HG02571 (cell line): ENCODE results near the gene INSM1.
"Not testable (repeated sequence)": the region's sequence is repeated elsewhere in the genome, so short reads cannot be mapped to it uniquely, and the experiment has no call there.

Experiments
- ATAC-seq: cut with Tn5 transposase; IDR thresholded peaks from one replicate; pipeline ENCODE4 v1.9.1; 2021; ENCODE audit warnings: mild to moderate bottlenecking, moderate library complexity; ENCODE audit not compliant: unreplicated experiment

INSM1 gene, protein sequence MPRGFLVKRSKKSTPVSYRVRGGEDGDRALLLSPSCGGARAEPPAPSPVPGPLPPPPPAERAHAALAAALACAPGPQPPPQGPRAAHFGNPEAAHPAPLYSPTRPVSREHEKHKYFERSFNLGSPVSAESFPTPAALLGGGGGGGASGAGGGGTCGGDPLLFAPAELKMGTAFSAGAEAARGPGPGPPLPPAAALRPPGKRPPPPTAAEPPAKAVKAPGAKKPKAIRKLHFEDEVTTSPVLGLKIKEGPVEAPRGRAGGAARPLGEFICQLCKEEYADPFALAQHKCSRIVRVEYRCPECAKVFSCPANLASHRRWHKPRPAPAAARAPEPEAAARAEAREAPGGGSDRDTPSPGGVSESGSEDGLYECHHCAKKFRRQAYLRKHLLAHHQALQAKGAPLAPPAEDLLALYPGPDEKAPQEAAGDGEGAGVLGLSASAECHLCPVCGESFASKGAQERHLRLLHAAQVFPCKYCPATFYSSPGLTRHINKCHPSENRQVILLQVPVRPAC

DNA sequence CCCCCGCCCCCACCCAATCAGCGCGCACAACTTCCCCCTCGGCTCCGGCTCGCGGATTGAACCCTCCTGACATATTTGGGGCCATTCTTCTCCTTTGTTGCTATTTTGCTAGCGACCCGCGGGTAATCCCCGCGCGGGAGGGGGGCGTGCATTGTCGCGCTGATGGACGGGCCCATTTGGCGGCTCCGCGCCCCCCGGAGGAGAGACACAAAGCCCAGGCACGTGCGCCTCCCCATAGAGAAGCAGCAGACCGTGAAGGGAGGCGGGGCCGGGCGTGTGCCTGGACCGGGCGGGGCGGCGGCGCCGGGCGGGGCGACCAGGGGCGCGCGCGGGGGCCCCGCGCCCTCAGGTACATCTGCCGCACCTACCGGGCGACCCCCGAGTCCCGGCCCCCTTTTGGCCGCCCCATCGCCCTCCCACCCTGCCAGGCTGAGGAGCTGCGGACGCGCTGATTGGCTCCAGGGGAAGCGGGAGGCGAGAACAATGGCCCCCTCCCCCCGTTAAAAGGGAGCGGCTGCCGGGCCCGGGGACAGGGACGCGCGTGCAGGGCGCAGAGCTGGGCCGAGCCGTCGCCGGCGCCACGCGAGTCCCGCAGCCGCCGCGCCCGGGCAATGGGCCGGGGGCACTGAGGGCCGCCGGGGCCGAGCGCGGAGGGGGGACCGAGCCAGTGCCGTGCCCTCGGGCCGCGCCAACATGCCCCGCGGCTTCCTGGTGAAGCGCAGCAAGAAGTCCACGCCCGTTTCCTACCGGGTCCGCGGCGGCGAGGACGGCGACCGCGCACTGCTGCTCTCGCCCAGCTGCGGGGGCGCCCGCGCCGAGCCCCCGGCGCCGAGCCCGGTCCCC, at the start of gene INSM1:
TSS of gene INSM1 (plus strand) at position 530 of the 843 bp plus-strand sequence. CDS start at position 694, 164 bp downstream.
- no peak for ATAC-seq

DNA sequence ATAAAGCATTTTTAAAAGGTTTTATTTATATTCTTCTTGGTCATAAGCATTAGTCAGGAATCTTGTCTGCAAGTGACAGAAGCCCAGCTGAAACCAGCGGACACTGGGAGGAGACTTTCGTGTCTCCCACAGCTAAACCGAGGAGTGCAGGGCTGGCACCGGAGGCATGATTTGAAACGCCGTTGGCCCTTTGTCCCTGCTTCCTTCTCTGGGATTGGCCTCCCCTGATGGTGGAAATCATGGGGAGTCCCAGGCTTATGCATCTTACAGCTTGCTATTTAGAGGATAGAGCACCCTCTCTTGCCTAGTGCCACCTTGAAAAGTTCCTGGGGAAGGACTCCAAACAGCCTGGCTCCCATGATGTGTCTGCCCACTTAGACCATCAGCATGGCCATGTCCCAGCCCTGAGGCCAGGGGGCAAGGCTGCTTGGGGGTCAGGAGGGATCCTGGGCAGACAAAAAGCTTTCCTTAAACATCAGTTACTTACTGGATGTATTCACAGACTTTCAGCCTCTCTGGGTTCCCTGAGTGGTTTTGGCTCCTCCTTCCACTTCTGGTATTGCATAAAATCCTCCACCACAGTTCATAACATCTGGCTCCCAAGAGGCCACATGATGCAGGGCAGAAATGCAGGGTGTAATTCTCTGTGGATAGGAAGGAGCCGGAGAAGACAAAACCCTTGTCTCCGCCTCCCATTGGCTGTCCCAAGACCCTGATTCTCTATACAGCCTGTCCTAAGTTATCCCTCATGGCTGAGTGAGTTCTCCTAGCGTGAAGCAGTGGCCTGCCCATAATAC, 49.3 kb upstream of the INSM1 start:
- ATAC-seq, result no peak

DNA sequence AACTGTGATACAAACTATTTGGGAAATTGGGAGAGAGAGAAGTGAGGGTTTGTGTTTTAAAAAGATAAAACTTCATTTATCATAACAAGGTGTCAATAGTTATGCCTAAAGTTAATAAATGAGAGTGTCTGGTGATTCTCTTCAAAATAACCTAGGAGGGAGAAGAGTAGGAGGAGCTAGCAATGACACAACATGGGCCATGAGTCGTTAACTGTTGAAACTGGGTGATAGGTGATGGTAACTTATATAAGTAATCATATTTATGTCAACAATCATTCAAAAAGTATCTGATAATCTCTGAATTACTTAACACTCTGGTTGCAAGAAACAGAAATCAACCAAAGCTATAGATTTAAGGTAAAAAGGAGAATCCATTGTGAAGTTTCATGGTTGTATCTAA, 46.8 kb upstream of the INSM1 start:
- ATAC-seq, result no peak

DNA sequence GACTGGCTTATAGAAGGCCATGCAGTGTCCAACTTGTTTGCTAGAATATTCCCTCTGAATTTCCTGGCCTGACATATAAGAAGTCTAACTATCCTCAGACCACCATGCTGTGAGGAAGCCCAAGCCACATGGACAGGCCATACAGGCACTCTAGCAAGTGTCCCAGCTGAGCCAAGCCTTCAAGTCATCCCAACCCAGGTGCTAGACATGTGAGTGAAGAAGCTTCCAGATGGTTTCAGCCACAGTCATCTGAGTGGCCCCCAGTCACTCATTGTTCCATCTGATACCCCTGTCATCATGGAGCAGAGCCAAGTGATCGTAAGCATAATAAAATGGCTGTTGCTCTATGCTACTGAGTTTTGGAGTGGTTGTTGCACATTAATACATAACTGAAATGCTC, 46.0 kb upstream of the INSM1 start:
- ATAC-seq, result no peak

DNA sequence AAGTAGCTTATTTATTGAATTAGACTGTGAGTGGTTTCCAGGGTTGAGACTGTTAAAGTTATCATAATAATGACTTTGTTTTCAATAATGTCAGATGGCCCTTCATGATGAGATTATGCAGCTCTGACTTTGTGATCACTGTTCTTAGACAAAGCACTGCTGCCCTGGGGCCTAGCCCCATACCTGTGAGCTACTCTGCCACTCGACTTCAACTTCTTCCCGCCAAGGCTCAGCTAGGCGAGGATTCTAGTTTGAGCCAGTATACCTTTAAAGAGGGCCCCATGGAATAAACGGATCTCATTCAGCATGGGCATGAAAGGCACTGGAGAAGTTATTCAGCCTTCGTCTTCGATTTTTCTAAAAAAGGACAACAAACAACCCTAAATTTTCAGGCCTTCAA, 45.0 kb upstream of the INSM1 start:
- no peak for ATAC-seq

DNA sequence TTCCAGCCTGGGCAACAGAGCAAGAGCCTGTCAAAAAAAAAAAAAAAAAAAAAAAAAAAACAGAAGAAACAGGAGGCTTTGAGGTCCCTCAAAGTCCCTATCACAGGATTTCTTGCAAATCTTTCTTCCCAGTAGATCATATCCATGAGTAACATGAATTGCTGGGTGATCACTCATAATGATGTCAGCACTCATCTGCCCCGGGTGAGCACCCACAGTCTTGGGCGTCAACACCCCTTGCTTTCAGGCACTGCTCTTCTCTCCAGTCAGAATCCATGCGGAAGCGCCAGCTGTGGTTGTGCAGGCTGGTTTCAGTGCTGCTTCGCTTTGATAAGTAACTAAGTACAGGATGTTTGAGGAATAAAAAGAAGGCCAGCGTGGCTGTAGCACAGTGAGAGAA, 40.2 kb upstream of the INSM1 start:
- no peak for ATAC-seq

DNA sequence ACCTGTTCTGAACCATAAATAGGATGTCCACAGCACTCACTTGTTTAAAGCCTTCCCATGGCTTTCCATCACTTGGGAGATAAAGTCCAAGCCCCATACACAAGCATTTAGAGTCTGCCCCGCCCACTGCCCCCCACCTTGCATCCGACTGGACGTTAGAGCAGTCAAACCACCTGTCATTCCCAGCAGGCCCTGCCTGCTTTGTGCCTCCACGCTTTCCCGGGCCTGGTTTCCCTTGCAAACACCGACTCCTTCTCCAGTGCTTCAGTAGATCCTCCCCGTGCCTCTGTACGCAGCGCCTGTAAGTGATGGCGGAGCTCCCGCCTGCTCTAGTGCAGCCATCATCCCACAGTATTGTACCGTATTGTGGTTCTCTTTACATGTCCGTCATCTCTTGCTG, 38.3 kb upstream of the INSM1 start:
- ATAC-seq, result no peak

DNA sequence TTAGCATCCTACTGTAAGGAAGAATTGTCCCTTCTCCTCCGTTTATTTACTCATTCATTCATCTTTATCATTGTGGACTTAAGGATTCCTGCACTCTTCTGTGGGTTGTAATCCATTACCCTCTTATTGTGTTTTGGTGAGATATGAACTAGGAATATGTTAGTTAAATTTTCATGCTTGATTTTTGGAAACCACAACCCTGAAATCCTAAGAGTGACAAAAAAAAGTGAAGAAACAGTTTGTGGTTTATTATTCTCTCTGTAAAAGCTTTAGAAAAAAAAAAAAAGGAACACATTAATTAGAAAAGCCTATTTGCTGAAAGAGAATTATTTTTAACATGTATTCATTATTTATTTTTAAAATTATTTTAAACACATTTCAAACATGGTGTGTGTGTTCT, 36.7 kb upstream of the INSM1 start:
- ATAC-seq, result no peak

DNA sequence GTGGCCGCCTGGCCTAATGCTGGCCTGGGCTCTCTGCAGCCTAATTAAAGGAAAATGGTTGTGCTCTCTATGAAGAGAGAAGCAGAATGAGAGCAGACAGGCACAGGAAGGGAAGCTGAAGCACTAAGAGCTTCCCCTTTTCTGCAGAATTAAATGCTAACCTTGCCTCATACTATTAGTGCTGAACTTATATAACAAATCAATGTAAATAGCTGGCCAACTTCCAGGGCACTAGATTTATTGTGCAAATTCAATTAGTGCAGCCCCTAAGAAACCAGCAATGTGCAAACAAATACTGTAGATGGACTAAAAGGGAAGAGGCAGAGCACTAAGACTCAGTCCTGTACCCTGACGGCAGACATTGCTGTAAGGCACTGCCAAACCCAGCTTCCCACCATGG, 36.1 kb upstream of the INSM1 start:
- ATAC-seq, result no peak

DNA sequence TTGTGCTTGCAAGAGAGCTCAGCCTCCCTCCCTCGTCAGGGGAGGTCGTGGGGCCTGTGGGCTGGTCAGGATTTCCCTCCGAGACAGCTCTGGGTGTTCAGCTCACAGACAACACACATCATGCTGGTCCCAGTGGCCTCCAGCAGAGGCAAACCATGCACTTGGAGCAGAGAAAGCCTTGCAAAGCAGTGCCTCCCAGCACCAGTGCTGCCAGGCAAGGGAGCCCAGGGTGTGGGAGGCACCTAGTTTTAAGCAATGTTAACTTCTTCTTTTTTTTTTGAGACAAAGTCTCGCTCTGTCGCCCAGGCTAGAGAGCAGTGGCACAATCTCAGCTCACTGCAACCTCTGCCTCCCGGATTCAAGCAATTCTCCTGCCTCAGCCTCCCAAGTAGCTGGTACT, 34.0 kb upstream of the INSM1 start:
- no peak for ATAC-seq

DNA sequence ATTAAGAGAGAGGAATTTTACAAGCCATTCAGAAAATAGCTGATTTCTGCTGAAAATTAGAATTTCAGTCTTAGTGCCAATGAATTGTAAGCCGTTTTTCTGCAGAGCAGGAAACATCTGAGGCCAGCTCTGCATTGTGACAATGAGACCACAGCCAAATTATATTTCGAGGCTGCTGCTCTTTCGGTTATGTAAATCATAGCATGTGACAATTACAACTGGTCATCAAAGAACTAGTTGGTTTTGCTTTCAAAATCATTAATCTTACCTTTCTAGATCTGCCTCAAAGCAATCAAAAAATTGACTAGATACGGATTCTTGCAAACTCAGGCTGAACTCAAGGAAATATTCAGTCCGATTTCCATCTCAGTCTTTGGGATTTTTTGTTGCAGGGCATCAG, 33.4 kb upstream of the INSM1 start:
- ATAC-seq, result peak; percentile 96

DNA sequence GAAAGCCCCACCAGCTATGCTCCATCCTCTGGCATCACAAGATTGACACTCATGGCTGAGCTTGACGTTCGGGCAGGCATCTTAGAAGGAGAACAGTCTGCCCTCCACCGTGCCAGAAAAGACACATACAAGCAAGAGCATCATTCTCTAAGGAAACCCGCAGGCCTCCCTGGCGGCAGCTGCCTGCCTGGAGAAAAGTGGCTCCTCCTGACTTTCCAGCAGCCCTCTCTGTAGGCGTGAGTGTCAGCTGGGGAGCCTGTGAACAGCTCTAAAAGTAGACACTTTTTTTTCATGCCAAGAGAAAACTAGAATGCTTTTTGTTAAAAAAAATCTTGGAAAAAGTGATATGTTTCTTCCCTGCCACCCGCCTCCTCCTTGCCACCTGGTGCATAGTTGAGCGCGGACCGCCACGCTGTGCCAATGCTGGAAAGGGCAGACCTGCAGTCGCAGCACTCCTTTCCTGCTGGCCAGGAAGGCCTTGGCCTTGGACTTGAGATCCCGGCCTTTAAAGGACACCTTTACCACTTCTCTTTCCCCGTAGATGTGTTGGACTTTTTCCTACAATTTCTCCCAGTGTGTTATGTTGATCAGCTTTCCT, 29.7 kb upstream of the INSM1 start:
- no peak for ATAC-seq

DNA sequence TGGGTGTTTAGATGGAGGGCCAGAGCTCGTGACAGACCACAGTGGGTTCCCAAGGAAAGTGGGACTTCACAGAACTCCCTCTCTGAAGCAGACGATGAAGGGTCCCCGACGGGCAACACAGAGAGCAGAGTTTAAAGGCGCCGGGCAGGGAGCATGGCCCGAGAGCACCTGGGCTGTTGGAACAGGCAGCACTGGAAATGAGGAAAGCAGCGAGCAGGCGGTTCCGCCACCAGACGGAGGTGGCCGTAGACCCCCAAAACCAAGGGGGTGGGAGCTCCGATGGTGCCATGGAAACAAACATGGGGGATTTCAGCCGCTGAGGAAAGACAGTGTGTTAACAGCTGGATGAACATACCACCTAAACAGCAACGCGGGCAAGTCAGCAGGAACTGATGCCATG, 27.5 kb upstream of the INSM1 start:
- no peak for ATAC-seq

DNA sequence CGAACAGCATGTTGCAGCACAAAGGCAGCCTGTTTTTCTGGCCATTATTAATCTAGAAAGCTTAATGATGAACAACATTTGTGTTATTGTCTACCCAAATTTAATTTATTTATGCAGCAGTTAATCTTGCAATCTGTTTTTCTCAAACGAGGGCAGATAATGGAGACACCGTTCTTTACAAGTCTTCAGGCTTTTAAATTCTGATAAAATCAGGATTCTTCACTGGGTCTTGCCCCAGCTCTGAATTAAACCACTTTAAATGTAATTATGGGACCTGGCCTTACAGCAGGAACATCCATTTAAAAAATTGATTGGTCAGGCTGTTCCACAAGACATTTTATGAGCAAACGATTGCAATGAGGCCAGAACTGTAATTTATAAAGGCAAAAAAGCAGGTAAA, 26.5 kb upstream of the INSM1 start:
- ATAC-seq, result no peak

DNA sequence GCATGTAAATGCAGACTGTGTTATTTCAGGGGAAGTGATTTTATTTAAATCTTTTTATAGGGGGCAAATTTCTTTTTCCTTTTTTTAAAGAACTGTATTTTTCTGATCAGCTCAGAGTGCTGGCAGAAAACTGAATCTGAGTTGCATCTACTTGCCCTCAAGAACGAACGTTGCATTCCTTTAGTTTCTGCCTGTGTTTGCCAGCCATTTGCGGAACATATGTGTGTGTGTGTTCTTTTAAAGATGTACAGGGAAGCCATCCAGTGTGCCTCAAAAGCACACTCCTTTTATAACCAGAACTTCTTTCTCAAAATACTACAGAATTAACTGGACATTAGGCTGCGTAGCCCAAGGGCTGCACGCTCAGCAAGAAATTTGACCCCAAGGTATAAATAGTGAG, 25.8 kb upstream of the INSM1 start:
- no peak for ATAC-seq

DNA sequence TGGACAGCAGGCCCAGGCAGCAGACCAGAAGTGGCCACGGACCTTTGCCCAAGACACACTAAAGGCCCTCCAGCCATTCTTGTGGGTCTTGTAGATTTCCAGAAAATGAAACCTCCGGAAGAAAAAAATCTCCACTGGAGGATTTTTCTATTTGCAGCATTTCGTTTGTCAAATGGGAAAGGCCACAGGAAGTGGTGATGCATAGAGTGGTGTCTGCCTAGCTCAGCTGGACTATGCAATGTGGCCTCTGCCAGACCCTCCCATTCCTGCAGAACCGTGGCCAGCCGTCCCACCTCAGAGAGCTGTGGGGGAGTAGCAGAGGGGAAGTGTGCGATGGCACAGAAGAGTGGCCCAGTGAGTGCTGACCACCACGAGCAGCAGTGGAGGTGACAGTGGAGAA, 24.0 kb upstream of the INSM1 start:
- ATAC-seq, result no peak

DNA sequence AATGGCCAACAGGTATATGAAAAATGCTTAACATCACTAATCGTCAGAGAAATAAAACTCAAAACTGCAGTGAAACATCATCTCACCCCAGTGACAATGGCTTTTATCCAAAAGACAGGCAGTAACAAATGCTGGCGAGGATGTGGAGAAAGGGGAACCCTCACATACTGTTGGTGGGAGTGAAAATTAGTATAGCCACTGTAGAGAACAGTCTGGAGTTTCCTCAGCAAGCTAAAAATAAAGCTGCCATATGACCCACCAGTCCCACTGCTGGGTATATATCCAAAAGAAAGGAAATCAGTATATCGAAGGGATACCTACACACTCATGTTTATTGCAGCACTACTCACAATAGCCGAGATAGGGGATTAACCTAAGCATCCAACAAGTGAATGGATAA, 23.4 kb upstream of the INSM1 start:
- ATAC-seq, result no peak

DNA sequence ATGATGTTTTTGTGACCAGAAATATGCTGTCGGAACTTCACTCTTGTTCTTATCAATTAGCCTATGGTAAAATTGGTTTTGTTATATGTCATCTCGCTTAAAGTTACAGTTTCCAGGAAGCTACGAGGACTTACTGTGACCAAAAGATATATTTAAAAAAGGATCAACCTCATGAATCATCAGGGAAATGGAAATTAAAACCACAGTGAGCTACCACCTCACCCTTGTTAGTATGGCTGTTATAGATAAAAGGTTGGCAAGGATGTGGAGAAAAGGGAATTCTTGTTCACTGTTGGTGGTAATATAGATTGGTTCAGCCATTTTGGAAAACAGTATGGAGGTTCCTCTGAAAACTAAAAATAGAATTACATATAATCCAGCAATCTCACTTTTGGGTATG, 14.3 kb upstream of the INSM1 start:
- no peak for ATAC-seq

DNA sequence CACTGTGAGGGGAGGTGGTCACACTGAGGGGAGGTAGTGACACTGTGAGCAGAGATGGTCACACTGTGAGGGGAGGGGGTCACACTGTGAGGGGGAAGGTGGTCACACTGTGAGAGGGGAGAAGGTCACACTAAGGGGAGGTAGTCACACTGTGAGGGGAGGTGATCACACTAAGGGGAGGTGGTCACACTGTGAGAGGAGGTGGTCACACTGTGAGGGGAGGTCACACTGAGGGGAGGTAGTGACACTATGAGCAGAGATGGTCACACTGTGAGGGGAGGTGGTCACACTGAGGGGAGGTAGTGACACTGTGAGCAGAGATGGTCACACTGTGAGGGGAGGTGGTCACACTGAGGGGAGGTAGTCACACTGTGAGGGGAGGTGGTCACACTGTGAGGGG, 12.4 kb upstream of the INSM1 start:
- ATAC-seq, result not testable (repeated sequence)

DNA sequence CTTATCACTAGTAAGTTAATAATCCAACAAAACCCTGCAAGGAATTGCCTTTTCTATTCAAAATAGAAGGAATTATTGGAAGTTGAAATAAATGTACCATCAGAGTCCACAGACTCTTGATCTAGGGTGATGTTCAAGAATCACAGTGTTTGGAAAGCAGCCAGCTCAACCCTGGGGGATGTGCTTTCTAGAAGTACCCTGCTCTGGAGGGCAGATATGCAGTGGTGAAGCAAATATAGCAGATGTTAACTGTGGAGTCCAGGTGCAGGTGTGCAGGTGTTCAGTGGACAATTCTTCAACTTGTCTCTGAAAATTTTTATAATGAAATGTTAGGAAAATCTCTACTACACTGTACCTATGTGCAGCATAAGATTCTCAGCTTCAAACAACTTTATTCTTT, 9.1 kb upstream of the INSM1 start:
- no peak for ATAC-seq

DNA sequence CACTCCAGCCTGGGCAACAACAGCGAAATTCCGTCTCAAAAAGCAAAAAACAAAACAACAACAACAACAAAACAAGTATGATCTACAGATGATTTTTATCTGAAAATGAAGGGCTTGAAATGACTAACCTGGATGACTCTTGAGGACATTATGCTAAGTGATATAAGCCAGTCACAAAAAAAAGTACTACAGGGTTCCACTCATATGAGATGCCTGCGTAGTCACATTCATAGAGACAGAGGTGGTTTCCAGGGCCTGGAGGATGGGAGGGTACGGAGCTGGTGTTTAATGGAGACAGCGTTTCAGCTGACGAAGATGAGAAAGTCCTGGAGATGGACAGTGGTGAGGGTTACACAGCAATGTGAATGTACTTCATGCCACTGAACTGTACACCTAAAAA, 8.3 kb upstream of the INSM1 start:
- ATAC-seq, result no peak
